Measurements from ENCODE around the gene LDB1. TPM values are rescaled to one million over a fixed set of nuclear protein-coding genes. Genes with fewer than 3 reads are reported as not detected.

The LDB1 gene
- total and polyA plus RNA-seq, 10 of the 15 experiments (the other 5 are each of a cell fraction or from before 2014, with no cell fraction given) = 1.7 to 71.5 (median 36.9) TPM

GRCh38 chr10:102096449-102096848, 23.7 kb downstream of the LDB1 start:
- ChIA-PET CTCF (no interaction called here), RAD21 (ENCODE audit: unreplicated experiment) (no interaction called here), SMC1A (ENCODE audit: uncharacterized antibody, unreplicated experiment) (interaction anchor here (0.5 kb wide), 1 partner anchor 595 kb away, joined by 3 read pairs; no protein-coding TSS in a partner anchor), POLR2A (no interaction called here)
- no peak for ATAC-seq
- Histone ChIP-seq H3K36me3 (ENCODE audit: control insufficient read depth in 2 of 2, insufficient read depth in 2 of 2, low read length in 1 of 2) (no peaks in the 10 kb centered on the region), H3K27me3 (replicated peaks in 1 of 2; ENCODE audit: control insufficient read depth in 2 of 2, insufficient read depth in 2 of 2, low read length in 1 of 2) (no peaks in the 10 kb centered on the region), H3K79me2 (ENCODE audit: control insufficient read depth, insufficient read depth, low read length) (no peaks in the 10 kb centered on the region), H2AFZ (ENCODE audit: control insufficient read depth, low read depth, low read length) (no peak overlapping the region), H3K9ac (ENCODE audit: control insufficient read depth, insufficient read depth, low read length) (no peak overlapping the region), H3K4me3 (no peak overlapping the region), H4K20me1 (ENCODE audit: control insufficient read depth, insufficient read depth) (no peaks in the 10 kb centered on the region), H3K9me3 (replicated peaks; ENCODE audit: control insufficient read depth, insufficient read depth, low read length) (no peaks in the 10 kb centered on the region), H3K27ac (ENCODE audit: control insufficient read depth, insufficient read depth) (no peak overlapping the region), H3K4me1 (ENCODE audit: control insufficient read depth, insufficient read depth, low read length) (no peaks in the 10 kb centered on the region), H3K4me2 (ENCODE audit: control insufficient read depth, insufficient read depth) (no peak overlapping the region)
- no peak for TF ChIP-seq SKIL (IDR thresholded peaks at IDR 0.05; ENCODE audit: low read depth, poor library complexity, severe bottlenecking)
- no peak for TF ChIP-seq HDAC6 (IDR thresholded peaks at IDR 0.05; ENCODE audit: unreplicated experiment)
- no peak for TF ChIP-seq GATAD2B (conservative IDR thresholded peaks at IDR 0.05; ENCODE audit: low read depth)
- no peak for TF ChIP-seq PBX3 (IDR thresholded peaks at IDR 0.05; ENCODE audit: insufficient replicate concordance, low read depth, low read length)
- no peak for TF ChIP-seq CEBPZ (IDR thresholded peaks at IDR 0.05; ENCODE audit: low read depth, low read length)
- BruUV-seq (replicated peaks) = no TSS peak
- in situ Hi-C loops (cut with MboI) = loop anchor here (25.0 kb wide), 1 partner anchor 884 kb away; no protein-coding TSS in a partner anchor
- WGBS (ENCODE audit: insufficient coverage, insufficient replicate concordance, low lambda C conversion rate, missing lambda C conversion rate) = 90% methylated on average over 7 of the region's 7 CpGs
- intact Hi-C loops (cut with micrococcal nuclease; ENCODE audit: unreplicated experiment) = no loop called here
- DNase-seq (ENCODE audit: low read depth, low spot score) = no peak
- FAIRE-seq = no peak

All from GM12878 (cell line).